ENCODE results near the gene NUPR1. TPM values are rescaled to one million over a fixed set of nuclear protein-coding genes. Genes with fewer than 3 reads are reported as not detected.

The NUPR1 gene
- total RNA-seq, 1 experiment from 2014 or later, result 0.19 TPM

DNA sequence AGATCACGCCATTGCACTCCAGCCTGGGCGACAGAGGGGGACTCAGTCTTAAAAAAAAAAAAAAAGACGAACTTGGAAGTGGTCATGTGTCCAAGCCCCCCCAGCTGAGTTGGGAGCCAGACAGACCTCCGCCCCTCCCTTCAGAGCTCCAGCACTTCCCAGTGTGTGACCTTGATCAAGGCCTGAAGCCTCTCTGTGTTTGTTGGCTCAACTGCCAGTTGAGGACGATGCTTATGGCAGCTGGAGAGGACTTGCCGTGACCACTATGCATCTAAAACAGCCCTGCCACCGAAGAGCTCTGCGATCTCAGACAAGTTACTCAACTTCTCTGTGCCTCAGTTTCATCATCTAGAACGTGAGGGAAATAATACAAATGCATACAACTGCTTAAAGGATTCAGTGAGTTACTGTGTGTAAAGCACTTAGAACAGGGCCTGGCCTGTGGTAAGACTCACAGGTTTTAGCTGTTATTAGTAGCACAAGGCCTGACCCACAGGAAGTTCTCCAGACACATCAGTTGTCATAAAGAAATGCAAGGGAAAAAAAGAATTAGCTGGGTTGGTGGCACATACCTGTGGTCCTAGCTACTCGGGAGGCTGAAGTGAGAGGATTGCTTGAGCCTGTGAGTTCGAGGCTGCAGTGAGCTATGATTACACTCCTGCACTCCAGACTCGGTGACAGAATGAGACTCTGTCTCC, 25.1 kb downstream of the NUPR1 start:
- BruUV-seq (replicated peaks), result no TSS peak
- Histone ChIP-seq H3K36me3 (ENCODE audit: insufficient read depth, low read length, poor library complexity, severe bottlenecking) (no peaks in the 10 kb centered on the region), H3K9me3 (ENCODE audit: low read depth, low read length, poor library complexity, severe bottlenecking) (no peaks in the 10 kb centered on the region), H3K4me3 (ENCODE audit: low read depth, low read length, poor library complexity, severe bottlenecking) (no peak overlapping the region), H3K4me1 (ENCODE audit: insufficient read depth, low read length, poor library complexity, severe bottlenecking) (no peaks in the 10 kb centered on the region), H3K27ac (ENCODE audit: low read depth, low read length, poor library complexity, severe bottlenecking) (no peak overlapping the region), H3K27me3 (replicated peaks; ENCODE audit: insufficient read depth, low read depth, low read length, poor library complexity) (no peaks in the 10 kb centered on the region)
- intact Hi-C loops (cut with micrococcal nuclease; ENCODE audit: unreplicated experiment), result no loop called here
- no peak for TF ChIP-seq EZH2 (IDR thresholded peaks at IDR 0.05; ENCODE audit: borderline replicate concordance, low read depth, low read length, poor library complexity, severe bottlenecking)
- no peak for TF ChIP-seq CTCF (conservative IDR thresholded peaks at IDR 0.05; ENCODE audit: low read depth, low read length)
- POLR2A ChIA-PET (ENCODE audit: low non-redundant PET), result interaction anchor here (0.6 kb wide), 1 partner anchor 22 kb away, joined by 15 read pairs; the partner anchor contains the start of gene CLN3
- DNase-seq (ENCODE audit: low spot score), result no peak
- CTCF ChIA-PET, result no interaction called here

DNA sequence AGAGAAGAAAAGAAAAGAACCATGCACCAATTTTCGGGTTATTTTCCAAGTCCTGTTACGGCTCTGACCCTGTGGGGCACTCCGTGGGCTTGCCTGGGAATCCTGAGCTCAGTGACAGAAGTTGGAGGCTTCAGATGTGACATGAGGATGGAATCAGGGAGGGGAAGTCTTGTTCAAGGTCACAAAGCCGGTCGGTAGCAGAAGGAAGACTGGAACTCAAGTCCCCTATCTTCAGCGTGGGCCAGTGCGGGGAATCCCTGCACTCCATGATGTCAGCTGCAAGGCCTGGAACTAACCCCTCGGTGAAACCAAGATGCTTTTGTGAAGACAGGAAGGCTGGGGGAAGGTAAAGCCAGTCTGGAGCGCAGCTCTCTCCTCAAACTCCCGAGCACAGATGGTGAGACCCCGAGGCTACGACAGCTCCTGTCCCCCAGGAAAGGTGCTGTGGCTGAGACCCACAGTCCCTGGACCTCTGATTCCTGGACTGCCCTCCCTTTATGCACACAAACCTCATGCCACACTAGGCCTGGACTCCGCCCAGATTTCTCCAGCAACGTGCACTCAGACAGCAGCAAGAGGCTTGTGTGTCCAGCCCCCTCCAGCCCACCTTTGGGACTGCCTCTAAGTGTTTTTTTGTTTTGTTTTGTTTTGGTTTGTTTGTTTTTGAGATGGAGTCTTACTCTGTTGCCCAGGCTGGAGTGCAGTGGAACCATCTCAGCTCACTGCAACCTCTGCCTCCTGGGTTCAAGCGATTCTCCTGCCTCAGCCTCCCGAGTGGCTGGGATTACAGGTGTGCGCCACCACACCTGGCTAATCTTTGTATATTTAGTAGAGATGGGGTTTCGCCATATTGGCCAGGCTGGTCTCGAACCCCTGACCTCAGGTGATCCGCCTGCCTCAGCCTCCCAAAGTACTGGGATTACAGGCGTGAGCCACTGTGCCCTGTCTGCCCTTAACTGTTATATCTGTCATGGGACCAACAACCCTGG, 26.7 kb downstream of the NUPR1 start:
- intact Hi-C loops (cut with micrococcal nuclease; ENCODE audit: unreplicated experiment), result no loop called here
- no peak for DNase-seq (ENCODE audit: low spot score)
- Histone ChIP-seq H3K4me3 (ENCODE audit: low read depth, low read length, poor library complexity, severe bottlenecking) (no peak overlapping the region), H3K27me3 (replicated peaks; ENCODE audit: insufficient read depth, low read depth, low read length, poor library complexity) (no peaks in the 10 kb centered on the region), H3K4me1 (ENCODE audit: insufficient read depth, low read length, poor library complexity, severe bottlenecking) (no peaks in the 10 kb centered on the region), H3K36me3 (ENCODE audit: insufficient read depth, low read length, poor library complexity, severe bottlenecking) (no peaks in the 10 kb centered on the region), H3K27ac (ENCODE audit: low read depth, low read length, poor library complexity, severe bottlenecking) (no peak overlapping the region), H3K9me3 (ENCODE audit: low read depth, low read length, poor library complexity, severe bottlenecking) (no peaks in the 10 kb centered on the region)
- CTCF ChIA-PET, result no interaction called here
- TF ChIP-seq EZH2 (IDR thresholded peaks at IDR 0.05; ENCODE audit: borderline replicate concordance, low read depth, low read length, poor library complexity, severe bottlenecking), result no peak
- no peak for TF ChIP-seq CTCF (conservative IDR thresholded peaks at IDR 0.05; ENCODE audit: low read depth, low read length)
- POLR2A ChIA-PET (ENCODE audit: low non-redundant PET), result no interaction called here
- no TSS peak for BruUV-seq (replicated peaks)

DNA sequence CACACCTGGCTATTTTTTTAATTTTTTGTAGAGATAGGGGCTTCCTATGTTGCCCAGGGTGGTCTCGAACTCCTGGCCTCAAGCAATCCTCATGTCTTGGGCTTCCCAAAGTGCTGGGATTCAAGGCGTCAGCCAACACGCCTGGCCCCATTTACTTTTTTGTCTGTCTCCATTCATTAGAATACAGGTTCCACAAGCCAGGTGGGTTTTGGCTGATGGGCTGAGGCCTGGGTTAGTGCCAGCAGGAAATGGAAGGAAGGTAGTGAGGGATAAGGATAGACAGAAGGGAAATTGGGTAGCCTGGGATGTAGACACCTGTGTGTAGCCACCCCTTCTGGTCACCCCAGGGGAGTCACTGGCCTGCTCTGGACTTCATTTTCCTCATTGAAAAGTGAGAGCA, 27.7 kb downstream of the NUPR1 start:
- H3K4me3 ChIP-seq (ENCODE audit: low read depth, low read length, poor library complexity, severe bottlenecking), result no peak overlapping the region
- CTCF ChIA-PET, result no interaction called here
- intact Hi-C loops (cut with micrococcal nuclease; ENCODE audit: unreplicated experiment), result no loop called here
- H3K36me3 ChIP-seq (ENCODE audit: insufficient read depth, low read length, poor library complexity, severe bottlenecking), result no peaks in the 10 kb centered on the region
- POLR2A ChIA-PET (ENCODE audit: low non-redundant PET), result interaction anchor here (0.6 kb wide), 1 partner anchor 8 kb away, joined by 4 read pairs; no protein-coding TSS in a partner anchor
- peaks cover 3% of the 10 kb centered on the region for H3K27me3 ChIP-seq (replicated peaks; ENCODE audit: insufficient read depth, low read depth, low read length, poor library complexity)
- TF ChIP-seq CTCF (conservative IDR thresholded peaks at IDR 0.05; ENCODE audit: low read depth, low read length), result no peak
- TF ChIP-seq EZH2 (IDR thresholded peaks at IDR 0.05; ENCODE audit: borderline replicate concordance, low read depth, low read length, poor library complexity, severe bottlenecking), result no peak
- no peaks in the 10 kb centered on the region for H3K4me1 ChIP-seq (ENCODE audit: insufficient read depth, low read length, poor library complexity, severe bottlenecking)
- no TSS peak for BruUV-seq (replicated peaks)
- no peak overlapping the region for H3K27ac ChIP-seq (ENCODE audit: low read depth, low read length, poor library complexity, severe bottlenecking)
- no peak for DNase-seq (ENCODE audit: low spot score)
- H3K9me3 ChIP-seq (ENCODE audit: low read depth, low read length, poor library complexity, severe bottlenecking), result no peaks in the 10 kb centered on the region
